Upper lobe of left lung (tissue), 4 donors: ENCODE data around the gene TTC7B.

Experiments
- EP300 ChIP-seq, 4 donors: sonication (generic); formaldehyde crosslinking; IDR thresholded peaks; one replicate each; pipeline ENCODE4 v1.5.1; 2017; ENCODE audit warnings: antibody characterized with exemption in 4 of 4, control low read depth in 2 of 4
- POLR2A ChIP-seq, 4 donors: fragments of 450-650 bp; IDR thresholded peaks; one replicate each; pipeline ENCODE4 v1.5.1; 2016 to 2017; ENCODE audit warnings: antibody characterized with exemption in 4 of 4, mild to moderate bottlenecking in 2 of 4
- TF ChIP-seq, protein P1 (sequence below), 6 experiments: fragments of 450-650 bp in 4 of 6; fragments of 200-600 bp in 2 of 6; sonication (generic) in 2 of 6; IDR thresholded peaks; one replicate each; pipeline ENCODE4 v1.5.1; 2016 to 2019; ENCODE audit warnings: antibody characterized with exemption in 6 of 6

DNA sequence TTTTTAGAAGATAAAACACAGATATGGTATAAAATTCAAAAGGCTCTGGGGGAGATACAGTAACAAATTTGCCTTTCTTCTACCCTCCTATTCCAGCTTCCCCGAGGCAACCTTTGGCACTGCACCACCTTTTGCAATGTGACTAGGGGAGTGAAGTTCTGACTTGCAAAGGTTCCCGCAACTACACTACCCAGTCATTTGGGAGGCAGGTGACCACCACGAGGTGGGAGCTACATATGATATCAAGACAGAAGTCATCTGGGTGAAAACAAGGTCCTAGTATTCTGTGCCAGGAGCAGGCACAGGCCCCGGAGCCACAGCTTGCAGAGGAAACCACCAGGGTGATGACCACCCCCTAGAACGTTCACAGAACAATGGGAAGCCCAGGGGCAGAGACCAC is 141.5 kb downstream of the TTC7B start:
- TF ChIP-seq, protein P1, sequence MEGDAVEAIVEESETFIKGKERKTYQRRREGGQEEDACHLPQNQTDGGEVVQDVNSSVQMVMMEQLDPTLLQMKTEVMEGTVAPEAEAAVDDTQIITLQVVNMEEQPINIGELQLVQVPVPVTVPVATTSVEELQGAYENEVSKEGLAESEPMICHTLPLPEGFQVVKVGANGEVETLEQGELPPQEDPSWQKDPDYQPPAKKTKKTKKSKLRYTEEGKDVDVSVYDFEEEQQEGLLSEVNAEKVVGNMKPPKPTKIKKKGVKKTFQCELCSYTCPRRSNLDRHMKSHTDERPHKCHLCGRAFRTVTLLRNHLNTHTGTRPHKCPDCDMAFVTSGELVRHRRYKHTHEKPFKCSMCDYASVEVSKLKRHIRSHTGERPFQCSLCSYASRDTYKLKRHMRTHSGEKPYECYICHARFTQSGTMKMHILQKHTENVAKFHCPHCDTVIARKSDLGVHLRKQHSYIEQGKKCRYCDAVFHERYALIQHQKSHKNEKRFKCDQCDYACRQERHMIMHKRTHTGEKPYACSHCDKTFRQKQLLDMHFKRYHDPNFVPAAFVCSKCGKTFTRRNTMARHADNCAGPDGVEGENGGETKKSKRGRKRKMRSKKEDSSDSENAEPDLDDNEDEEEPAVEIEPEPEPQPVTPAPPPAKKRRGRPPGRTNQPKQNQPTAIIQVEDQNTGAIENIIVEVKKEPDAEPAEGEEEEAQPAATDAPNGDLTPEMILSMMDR (IDR thresholded peaks at IDR 0.05), result no peak
- no peak for TF ChIP-seq POLR2A (IDR thresholded peaks at IDR 0.05)
- TF ChIP-seq EP300 (IDR thresholded peaks at IDR 0.05), result no peak
